GM19468 (cell line): ENCODE results near the gene HCLS1.

Experiments
- ATAC-seq: cut with Tn5 transposase; IDR thresholded peaks from one replicate; pipeline ENCODE4 v1.9.1; 2021; ENCODE audit warnings: mild to moderate bottlenecking, moderate library complexity, moderate number of reproducible peaks; ENCODE audit not compliant: unreplicated experiment; ENCODE audit errors: extremely low read depth

The HCLS1 gene

DNA sequence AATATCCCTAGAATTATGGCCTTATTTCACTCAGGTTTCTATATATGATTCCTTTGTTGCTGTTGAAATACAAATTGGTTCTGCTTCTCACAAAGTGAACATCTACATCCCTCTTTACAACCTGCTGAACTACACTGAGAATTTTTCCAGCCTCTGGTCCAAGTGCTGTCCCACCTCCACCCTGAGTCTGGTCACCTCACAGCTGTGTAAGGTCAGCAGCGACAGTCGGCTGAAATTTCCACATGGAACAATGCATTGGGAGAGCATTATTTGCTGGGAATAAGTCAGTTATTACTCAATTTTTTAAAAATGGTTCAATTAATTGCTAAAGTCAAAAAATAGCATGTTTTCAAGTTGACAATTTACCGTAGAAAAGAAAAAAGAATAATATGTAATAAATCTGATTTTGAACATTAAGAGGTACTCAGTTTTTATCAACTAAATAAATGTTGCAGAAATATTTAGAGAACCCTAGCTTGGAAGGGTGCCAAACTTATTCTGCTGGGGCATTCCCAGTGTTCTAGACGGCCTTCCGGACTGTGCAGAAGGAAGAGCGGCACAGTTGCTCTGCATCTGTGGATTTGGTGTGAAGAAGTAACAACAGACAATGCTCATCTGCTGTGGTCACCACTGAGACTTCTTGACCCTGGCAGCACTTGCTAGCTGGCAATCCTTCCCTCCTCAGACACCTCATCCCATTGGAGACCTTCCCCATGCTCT, 1.8 kb downstream of the HCLS1 start:
- no peak for ATAC-seq

DNA sequence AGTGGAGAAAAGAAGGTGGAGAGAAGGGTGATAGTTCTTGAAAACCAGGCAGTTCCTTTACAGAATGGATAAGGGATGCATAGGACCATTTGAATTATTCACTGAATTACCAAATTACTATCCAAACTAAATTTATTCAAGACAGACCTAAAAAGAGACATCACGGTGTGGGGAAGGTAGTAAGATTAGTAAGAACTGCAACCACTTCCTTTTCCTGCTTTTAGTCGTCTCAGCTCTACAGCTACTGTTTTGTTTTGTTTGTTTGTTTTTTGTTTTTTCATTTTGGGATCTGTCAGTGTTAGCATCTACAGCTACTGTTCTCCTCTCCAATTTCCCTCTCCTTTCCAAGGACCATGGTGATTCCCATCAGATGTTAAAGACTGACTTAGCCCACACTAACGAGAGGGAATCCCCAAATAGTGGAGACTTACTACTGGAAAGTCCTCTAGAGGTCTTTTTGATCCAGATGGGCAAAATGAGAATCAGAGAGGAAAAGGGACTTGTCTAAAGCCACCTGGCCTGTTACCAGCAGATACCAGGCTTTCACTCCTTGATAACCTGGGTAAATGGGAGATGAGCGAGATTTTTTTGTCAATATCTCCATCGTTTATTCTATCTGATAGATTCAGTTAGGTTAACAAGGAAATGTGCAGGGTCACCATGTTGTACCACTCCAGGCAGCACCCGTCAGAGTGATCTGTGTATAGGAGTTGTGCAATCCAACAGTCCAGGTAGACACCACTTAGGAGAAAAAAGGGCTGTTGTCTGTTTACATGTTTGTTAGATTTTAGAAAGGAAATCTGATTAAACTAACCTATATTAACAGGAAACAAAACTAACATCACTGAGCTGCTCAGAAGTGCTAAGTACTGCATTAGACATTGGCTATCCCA, 6.0 kb downstream of the HCLS1 start:
- ATAC-seq, result no peak

DNA sequence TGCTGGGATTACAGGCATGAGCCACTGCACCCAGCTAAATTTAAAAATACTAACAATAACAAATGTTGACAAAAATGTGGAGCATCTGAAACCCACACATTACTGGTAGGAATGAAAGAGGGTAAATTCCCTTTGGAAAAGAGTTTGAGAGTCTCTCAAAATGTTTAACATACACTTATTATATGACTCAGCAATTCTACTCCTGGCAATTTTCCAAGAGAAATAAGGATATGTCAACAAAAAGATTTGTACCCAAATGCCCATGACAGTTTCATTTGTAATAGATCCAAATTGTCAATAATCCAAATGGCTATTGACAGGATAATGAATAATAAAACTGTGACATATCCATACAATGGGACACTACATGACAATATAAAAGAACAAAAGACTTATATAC, 9.0 kb downstream of the HCLS1 start:
- ATAC-seq, result no peak

DNA sequence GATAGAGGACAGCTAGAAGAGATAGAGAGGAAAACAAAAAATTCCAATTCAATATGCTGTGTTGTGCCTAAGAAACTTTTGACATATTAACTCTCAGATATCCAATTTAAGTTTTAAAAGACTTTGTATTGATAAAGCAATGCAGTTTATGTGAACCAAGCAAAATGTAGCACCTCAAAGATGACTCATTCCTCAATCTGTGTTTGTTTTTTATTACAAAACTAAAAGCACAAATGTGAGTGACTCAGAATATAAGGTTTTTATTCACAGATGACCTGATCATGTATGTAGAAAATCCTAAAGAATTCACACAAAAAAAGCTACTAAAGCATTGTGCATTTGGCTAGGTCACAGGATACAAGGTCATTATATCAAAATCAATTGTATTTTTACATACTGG, 11.1 kb downstream of the HCLS1 start:
- ATAC-seq, result no peak

DNA sequence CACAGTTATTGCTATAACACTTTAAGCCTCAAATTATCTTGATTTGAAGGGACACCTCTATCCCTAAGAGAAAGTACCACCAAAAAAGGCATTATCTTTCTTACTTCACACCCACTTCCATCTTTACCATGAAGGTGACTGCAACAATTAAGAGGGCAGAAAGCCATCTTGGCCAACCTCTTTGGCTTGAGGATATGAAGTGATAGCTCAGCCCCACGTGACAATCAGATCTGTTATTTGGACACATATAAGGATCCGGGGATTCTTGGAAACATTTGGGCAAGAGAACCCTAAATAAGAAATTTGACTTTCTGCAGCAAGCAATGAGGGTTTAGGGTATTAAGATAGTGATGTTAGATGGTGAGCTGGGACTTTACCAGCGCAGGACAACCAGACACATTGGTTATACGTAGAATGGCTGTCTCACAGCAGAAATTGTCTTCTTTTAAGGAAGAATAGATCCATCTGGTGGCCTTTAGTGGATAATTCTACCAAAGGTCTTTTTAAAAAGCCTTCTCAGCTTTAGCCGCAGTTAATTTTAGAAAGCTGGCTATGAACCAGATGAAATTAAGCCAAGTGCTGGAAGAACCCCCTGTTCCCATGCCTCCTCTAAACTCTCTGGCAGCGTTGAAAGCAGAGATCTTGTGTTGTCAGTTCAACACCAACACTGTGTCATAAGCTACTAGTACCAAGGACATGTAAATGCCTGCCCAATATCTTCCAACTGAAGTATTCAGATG, 12.3 kb downstream of the HCLS1 start:
- ATAC-seq, result no peak

DNA sequence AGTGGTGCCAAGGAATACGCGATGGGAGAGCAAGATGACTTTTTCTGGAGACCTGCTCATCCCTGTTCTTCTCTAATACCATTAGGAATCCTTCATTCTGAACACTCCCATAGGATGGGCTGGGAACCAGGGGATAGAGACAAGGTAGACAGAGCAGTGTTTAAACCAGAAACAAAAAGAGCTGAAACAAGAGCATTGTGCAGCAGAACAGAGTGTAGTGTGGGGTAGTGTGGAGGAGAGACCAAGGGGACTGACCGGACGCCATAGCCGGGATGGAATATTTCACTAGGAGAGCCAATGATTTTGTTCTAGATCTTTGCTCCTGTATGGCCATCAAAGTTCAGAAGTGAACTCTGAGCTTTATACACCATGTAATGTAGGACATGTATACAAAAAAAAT, 15.6 kb downstream of the HCLS1 start:
- no peak for ATAC-seq

DNA sequence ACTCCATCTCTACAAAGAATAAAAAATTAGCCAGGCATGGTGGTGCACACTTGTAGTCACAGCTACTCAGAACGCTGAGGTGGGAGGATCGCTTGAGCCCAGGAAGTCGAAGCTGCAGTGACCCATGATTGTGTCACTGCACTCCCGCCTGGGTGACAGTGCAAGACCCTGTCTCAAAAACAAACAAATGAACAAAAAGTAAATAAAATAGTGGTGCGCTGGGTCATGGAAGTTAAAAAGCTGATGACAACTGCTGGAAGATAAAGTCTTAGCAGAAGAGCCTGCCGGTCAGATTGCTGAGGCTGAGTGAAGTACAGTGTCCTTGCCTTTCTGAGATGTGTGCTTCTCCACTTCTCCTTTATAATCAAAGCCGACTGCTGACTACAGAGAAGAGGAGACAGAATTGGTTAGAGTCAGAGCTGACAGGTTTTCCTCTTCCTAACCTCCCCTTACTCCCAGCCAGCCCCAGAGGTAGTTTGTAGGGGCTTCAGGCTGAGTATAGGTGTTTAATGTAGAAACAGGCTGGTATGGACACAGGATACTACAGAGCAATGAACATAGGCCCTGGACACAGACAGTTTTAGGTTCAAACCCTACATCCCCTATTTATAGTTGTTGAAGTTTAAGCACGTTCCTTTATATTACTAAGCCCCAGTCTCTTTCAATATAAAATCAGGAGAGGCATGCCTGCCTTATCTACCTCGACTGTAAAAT, 17.9 kb downstream of the HCLS1 start:
- no peak for ATAC-seq

DNA sequence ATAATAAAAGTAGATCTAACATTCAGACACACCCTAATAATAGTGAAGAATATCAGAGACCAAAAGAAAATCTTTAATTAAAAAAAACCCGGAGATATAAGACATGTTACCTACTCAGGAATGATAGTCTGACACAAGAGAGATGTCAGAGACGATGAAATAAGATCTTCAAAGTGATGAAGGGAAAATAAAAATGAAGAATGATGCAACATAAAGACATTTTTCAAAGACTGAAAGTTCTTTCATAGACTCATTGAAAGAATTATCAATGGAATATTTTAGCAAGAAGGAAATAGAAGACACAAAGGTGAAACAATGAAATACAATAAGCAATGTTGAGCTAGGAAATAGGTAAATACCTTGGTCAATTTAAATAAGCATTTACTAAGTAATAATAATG, 19.6 kb downstream of the HCLS1 start:
- ATAC-seq, result no peak

DNA sequence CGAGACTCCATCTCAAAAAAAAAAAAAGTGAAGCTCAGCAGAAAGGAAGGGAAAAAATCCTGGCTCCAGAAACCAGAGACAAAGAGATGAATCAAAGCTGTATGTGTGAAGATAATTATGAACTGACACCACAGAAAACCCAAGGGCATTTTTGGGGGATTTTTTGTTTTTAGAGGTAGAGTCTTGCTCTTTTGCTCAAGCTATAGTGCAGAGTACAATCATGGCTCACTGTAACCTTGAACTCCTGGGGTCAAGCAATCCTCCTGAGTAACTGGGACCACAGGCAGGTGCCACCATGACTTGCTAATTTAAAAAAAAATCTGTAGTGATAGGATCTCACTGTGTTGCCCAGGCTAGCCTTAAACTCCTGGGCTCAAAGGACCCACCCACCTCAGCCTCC, 22.8 kb downstream of the HCLS1 start:
- no peak for ATAC-seq

DNA sequence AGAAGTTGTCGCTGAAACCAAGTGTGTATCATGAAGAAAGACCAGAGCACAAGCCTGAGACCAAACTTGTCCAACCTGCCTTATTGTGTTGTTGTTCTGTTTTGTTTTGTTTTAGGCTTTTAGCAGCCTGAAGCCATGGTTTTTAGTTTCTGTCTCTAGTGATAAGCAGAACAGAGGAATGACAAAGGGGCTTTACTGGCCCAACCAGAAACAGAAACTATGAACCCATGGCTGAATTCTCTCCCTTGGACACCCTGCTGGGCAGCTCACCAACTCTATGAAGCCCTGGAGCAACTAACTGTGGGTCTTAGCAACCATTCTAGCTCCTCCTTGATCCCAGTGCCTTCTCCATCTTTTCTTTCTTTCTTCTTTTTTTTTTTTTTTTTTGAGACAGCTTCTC, 30.3 kb downstream of the HCLS1 start:
- no peak for ATAC-seq

DNA sequence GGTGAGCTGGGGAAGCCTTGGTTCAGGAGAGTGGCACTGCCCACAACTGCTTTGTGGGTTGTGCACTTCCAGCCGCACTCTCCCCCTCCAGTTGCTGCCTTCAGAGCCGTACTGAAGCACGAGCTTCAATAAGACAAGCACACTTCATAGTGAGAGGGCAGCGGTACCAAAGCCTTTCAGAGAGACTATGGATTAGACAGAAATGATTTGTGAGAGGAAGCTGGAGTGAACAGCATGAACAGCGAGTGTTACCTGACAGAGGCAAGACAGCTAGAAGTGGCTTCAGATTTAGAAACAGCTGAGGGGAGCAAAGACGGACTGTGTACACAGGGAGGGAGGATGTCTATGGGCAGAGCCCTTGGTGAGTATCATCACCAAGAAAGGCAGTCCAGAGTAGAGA, 31.1 kb downstream of the HCLS1 start:
- ATAC-seq, result no peak

DNA sequence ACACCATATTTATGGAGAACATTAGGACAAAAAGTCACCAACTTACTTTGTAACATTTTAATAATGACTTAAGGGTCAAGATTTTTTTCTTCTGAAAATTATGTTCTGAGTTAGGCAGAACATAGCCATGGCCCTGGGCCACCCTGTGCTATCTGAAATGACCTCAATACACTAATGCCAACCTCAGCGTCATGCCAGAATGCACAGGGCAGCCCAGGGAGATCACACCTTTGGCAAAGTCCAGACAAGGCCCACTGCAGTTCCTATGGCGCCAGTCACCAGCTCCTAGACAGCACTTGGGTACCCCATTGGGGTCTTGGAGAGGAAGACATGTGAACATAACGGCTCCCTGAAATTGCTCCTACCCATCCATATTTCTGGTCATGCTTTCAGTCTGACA, 33.1 kb downstream of the HCLS1 start:
- ATAC-seq, result no peak

DNA sequence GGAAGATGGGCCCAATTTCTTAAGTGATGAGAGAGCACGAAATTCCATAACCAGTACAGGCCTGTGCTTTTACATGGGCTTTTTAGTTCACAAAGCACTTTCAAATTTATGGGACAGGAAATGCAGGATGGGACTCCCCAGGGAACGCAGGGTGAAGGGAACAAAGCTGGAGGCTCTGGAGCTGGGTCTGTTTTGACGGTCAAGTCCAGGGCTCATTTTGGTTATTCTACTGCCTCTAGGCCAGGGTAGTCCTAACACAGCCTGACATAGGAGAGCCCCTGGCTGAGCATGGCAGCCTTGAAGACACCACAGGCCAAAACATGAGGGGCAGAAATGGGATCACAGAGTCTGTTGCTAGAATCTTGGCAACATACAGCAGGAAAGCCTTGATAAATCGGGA, 33.5 kb downstream of the HCLS1 start:
- ATAC-seq, result no peak

DNA sequence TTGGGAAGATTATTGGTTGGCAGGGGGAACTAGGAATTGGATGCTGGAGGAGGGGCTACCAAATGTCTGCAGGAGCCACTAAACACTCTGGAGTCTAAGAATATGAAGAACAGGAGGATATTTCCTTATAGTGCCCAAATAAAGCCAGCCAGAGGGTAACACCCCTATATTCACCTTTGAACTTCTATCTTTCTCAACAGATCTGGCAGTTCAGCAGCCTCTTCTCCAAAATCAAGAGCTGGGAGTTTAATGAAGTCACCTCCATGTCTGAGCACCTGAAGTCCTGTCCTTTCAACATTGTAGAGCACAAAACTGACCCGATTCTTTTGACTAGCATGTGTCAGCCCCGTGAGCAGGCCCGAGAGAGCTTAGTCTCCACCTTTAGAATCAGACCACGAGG, 34.2 kb downstream of the HCLS1 start:
- no peak for ATAC-seq

DNA sequence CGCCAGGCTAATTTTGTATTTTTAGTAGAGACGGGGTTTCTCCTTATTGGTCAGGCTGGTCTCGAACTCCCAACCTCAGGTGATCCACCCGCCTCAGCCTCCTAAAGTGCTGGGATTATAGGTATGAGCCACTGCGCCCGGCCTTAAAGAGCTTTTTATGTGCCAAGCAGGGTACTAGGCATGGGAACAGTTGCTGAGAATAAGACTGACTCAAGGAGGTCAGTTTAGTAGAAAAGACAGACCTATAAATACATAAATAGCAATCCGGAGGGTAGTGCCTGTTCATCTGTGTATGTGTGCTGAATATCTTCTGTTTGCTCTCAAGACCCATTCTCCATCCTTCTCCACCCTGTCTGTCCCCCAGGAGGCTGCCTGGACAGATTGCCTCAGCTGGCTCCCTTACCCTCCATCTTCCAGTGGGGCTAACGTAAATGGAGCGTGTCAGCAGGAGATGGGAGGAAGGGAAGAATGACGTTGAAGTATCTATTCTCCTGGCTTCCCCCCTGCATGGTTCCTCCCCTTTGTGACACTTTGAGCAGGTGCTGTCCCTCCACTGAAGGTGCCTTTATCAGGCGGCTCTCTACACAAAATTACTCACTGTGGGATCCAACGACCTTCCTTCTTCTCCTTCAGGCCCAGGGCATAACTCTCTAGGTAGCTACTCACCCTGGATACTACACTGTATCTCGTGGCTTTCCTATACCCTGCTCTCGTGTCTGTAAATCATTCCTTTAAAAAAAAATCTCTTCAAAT, 36.4 kb downstream of the HCLS1 start:
- ATAC-seq, result no peak

DNA sequence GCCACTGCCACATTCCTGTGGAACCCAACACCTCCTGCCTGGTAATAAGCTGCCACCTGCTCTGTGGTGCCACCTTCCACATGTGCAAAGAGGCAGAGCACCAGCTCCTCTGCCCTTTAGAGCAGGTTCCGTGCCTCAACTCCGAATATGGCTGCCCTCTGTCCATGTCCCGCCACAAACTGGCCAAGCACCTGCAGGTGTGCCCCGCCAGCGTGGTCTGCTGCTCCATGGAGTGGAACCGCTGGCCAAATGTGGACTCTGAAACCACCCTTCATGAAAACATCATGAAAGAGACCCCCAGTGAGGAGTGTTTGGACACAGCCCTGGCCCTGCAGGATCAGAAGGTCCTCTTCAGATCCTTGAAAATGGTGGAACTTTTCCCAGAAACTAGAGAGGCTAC, 39.2 kb downstream of the HCLS1 start:
- no peak for ATAC-seq

DNA sequence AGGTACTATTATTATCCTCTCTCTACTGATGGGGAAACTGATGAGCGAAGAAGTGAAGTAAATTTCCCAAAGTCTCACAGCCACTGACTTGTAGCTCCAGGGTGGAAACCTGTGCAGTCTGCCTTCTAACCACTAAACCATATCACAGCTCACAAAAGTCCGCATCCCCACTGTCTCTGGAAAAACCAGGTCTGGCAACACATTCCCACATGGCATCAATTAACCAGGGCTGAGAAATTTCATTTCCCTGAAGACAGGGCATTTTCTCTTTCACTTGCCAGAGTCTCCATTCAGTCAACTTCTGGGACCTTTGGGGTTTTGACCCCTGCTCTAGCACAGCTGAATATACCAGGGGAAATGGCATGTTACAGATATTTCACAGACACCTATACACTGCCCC, 41.0 kb downstream of the HCLS1 start:
- ATAC-seq, result no peak

DNA sequence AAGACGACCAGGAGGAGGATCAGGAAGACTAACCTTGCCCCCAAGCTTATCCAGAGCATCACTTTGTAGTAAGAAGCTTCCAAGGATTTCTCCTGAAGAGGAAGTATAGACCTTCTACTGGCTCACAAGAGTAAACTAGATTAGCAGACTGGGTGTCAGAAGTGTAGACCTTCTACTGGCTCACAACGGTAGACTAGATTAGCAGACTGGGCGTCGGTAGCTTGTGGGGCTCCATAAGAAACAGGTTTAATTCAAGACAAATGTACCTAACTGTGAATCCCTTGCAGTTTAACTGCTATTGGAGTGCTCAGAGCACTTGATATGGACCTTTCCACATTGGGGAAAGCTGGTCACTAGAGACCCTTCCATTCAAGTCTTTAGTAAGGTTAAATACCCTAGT, 54.6 kb downstream of the HCLS1 start:
- ATAC-seq, result no peak

DNA sequence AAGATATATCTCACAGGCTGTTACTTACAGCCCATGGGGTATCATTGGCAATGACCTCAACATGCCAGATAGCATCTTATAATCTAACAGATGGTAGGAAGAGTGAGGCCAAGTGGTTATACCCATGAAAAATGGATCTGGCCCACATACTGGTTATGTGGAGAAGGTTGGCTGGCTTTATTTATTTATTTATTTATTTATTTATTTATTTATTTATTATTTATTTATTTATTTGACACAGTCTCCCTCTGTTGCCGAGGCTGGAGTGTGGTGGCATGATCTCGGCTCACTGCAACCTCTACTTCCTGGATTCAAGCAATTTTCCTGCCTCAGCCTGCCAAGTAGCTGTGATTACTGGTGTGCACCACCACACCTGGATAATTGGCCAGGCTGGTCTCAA, 55.9 kb downstream of the HCLS1 start:
- ATAC-seq, result no peak
